ENCODE results near the gene PARVA.

DNA sequence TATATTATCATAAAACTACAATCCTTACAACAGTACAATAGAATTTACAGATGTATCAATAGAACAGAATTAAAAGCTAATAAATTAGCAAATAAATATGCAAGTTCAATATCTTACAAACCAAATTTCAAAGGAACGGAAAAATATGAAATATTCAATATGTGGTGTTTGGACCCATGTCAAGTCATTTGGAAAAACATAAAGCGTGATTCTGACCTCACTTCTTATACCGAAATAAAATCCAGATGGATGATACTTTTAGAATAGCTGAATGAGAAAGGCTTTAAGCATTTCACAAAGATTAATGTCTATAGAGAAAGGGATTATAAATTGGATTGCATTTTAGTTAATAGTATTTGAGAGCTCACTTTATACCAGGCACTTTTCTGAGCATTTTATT, 204.0 kb downstream of the PARVA start:
- TF ChIP-seq, protein P1, sequence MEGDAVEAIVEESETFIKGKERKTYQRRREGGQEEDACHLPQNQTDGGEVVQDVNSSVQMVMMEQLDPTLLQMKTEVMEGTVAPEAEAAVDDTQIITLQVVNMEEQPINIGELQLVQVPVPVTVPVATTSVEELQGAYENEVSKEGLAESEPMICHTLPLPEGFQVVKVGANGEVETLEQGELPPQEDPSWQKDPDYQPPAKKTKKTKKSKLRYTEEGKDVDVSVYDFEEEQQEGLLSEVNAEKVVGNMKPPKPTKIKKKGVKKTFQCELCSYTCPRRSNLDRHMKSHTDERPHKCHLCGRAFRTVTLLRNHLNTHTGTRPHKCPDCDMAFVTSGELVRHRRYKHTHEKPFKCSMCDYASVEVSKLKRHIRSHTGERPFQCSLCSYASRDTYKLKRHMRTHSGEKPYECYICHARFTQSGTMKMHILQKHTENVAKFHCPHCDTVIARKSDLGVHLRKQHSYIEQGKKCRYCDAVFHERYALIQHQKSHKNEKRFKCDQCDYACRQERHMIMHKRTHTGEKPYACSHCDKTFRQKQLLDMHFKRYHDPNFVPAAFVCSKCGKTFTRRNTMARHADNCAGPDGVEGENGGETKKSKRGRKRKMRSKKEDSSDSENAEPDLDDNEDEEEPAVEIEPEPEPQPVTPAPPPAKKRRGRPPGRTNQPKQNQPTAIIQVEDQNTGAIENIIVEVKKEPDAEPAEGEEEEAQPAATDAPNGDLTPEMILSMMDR (conservative IDR thresholded peaks at IDR 0.05 in 1 of 2, IDR thresholded peaks at IDR 0.05 in 1 of 2; ENCODE audit: low read depth in 1 of 2, low read length in 2 of 2): no peak
- no peak for TF ChIP-seq EZH2 (IDR thresholded peaks at IDR 0.05; ENCODE audit: low read length, missing control alignments)
